HG02970 (cell line): Measurements from ENCODE around the gene SEC14L3.

Source experiments
- ATAC-seq: cut with Tn5 transposase; IDR thresholded peaks from one replicate; pipeline ENCODE4 v1.9.1; 2021; ENCODE audit warnings: mild to moderate bottlenecking, moderate library complexity, moderate number of reproducible peaks; ENCODE audit not compliant: unreplicated experiment, low FRiP score

Gene SEC14L3

GRCh38 chr22:30424534-30425326 is 47.1 kb downstream of the SEC14L3 start:
- no peak for ATAC-seq

- ATAC-seq, result peak; percentile 86
These were observed 47.8 kb downstream of the SEC14L3 start for GRCh38 chr22:30423959-30424533.

- ATAC-seq, result peak; percentile 32
These were observed 48.4 kb downstream of the SEC14L3 start for GRCh38 chr22:30423301-30423958.

GRCh38 chr22:30422481-30423300 is 49.1 kb downstream of the SEC14L3 start:
- no peak for ATAC-seq

- no peak for ATAC-seq
These were observed 49.9 kb downstream of the SEC14L3 start for GRCh38 chr22:30421695-30422480.

- no peak for ATAC-seq
These were observed 51.3 kb downstream of the SEC14L3 start for GRCh38 chr22:30420347-30421125.

- no peak for ATAC-seq
These were observed 55.0 kb downstream of the SEC14L3 start for GRCh38 chr22:30416837-30417236.

- ATAC-seq, result no peak
These were observed 55.4 kb downstream of the SEC14L3 start for GRCh38 chr22:30416403-30416802.

GRCh38 chr22:30414525-30415047 is 57.2 kb downstream of the SEC14L3 start:
- no peak for ATAC-seq

- no peak for ATAC-seq
These were observed 57.9 kb downstream of the SEC14L3 start for GRCh38 chr22:30413745-30414524.

- no peak for ATAC-seq
These were observed 58.8 kb downstream of the SEC14L3 start for GRCh38 chr22:30413001-30413400.

- ATAC-seq, result no peak
These were observed 60.0 kb downstream of the SEC14L3 start for GRCh38 chr22:30411780-30412179.
